Measurements from ENCODE around the gene CAVIN3.

Gene CAVIN3

DNA sequence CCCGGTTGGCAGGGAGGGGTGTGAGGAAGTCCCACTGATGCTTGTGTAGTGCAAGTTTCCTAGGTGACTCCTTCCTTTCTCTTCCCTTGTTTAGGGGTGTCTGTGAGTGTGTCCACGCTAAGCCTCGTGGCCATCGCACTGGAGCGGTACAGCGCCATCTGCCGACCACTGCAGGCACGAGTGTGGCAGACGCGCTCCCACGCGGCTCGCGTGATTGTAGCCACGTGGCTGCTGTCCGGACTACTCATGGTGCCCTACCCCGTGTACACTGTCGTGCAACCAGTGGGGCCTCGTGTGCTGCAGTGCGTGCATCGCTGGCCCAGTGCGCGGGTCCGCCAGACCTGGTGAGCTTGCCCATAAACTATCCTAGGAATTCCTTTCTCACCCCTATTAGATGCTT lies 50.3 kb downstream of the CAVIN3 start:
- DNase-seq (ENCODE audit: low read depth): no peak
